ENCODE measurements around the gene PCDHB14.

- no peak for TF ChIP-seq POLR2A (IDR thresholded peaks at IDR 0.05; ENCODE audit: extremely low read depth, insufficient read length)
- TF ChIP-seq, protein P1, sequence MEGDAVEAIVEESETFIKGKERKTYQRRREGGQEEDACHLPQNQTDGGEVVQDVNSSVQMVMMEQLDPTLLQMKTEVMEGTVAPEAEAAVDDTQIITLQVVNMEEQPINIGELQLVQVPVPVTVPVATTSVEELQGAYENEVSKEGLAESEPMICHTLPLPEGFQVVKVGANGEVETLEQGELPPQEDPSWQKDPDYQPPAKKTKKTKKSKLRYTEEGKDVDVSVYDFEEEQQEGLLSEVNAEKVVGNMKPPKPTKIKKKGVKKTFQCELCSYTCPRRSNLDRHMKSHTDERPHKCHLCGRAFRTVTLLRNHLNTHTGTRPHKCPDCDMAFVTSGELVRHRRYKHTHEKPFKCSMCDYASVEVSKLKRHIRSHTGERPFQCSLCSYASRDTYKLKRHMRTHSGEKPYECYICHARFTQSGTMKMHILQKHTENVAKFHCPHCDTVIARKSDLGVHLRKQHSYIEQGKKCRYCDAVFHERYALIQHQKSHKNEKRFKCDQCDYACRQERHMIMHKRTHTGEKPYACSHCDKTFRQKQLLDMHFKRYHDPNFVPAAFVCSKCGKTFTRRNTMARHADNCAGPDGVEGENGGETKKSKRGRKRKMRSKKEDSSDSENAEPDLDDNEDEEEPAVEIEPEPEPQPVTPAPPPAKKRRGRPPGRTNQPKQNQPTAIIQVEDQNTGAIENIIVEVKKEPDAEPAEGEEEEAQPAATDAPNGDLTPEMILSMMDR (IDR thresholded peaks at IDR 0.05; ENCODE audit: low read depth, low read length): no peak
Observed at GRCh38 chr5:141175933-141176332, 47.2 kb upstream of the PCDHB14 start.

All from NB4 (cell line).